Measurements from ENCODE around the gene LGALS9.
A peak's percentile ranks its signal among the peaks of the same experiment; 100 is the strongest.

Gene LGALS9

DNA sequence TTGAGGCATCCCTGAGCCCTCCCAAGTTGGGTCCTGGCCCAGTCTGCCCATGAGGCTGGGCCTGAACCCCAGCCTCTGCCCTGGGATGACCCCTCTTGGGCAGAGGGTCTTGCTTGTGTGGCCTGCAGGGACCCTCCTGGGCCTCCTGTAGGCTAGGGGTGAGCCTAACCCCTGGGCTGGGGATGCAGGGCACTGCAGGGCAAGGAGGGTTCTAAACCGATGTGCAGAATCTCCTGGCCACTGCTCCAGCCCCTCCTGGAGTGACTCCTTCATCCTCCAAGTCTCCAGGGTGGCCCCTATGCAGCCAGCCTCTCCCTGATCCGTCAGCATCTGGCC lies 37.5 kb downstream of the LGALS9 start:
- WGBS, 2 donors (ENCODE audit: extremely low coverage in 2 of 2, insufficient read length in 2 of 2, insufficient replicate concordance in 1 of 2), result no CpG with 5 or more reads among the region's 2 CpGs
- no peak for DNase-seq (ENCODE audit: low spot score)
- no peak overlapping the region for H2AFZ ChIP-seq (ENCODE audit: low read length)

DNA sequence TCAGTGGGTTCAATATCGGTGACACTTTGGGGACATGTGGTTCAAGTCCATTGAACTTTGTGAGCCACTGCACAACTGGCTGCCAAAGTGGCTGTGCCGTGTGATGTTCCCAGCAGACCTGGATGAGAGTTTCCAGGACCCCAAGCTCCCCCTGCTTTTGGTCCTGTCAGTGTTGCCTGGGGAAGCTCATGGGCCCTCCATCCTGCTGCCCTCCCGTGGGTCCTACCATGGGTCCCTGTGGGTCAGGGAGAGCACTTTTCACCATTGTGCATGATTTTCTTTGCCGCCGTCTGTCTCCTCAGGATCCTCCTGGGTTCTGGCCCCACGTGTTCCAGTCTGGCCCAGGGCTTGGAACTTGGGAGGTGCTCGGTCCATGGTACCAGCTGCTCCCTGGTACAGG lies 38.1 kb downstream of the LGALS9 start:
- no peak for DNase-seq (ENCODE audit: low spot score)
- no peak overlapping the region for H3K4me2 ChIP-seq (ENCODE audit: insufficient read depth, low read length, poor library complexity, severe bottlenecking)
- no peak overlapping the region for H3K4me3 ChIP-seq (ENCODE audit: low read length in 2 of 2)
- H3K14ac ChIP-seq (ENCODE audit: low read length), result no peak overlapping the region
- H3K79me1 ChIP-seq (ENCODE audit: low read depth, low read length), result no peaks in the 10 kb centered on the region
- H2AFZ ChIP-seq (ENCODE audit: low read length), result no peak overlapping the region
- no peak overlapping the region for H3K4ac ChIP-seq (ENCODE audit: low read length)
- H2BK12ac ChIP-seq (ENCODE audit: low read length), result no peak overlapping the region
- no peak overlapping the region for H2BK5ac ChIP-seq (ENCODE audit: low read length)
- WGBS, 2 donors (ENCODE audit: extremely low coverage in 2 of 2, insufficient read length in 2 of 2, insufficient replicate concordance in 1 of 2), result no CpG with 5 or more reads among the region's 7 CpGs
- H3K27me3 ChIP-seq (ENCODE audit: control insufficient read depth in 3 of 3, insufficient read depth in 3 of 3, low read depth in 1 of 3, low read length in 3 of 3), result peaks cover 0 to 13% (median 0%) of the 10 kb centered on the region in 3 experiments
- H3K18ac ChIP-seq (ENCODE audit: low read length), result no peak overlapping the region
- H2AK5ac ChIP-seq (ENCODE audit: low read depth, low read length), result no peak overlapping the region
- no peak overlapping the region for H4K8ac ChIP-seq (ENCODE audit: low read depth, low read length)
- no peak overlapping the region for H2BK120ac ChIP-seq (ENCODE audit: low read depth, low read length)
- no peak overlapping the region for H2BK15ac ChIP-seq (ENCODE audit: low read length)
- H3K23ac ChIP-seq (ENCODE audit: low read depth, low read length, poor library complexity), result no peak overlapping the region
- H3K9ac ChIP-seq (ENCODE audit: low read depth, low read length, poor library complexity), result no peak overlapping the region
- no peaks in the 10 kb centered on the region for H3K36me3 ChIP-seq (replicated peaks in 1 of 2; ENCODE audit: control insufficient read depth in 2 of 2, insufficient read depth in 2 of 2, low read length in 2 of 2)
- H3K4me1 ChIP-seq (ENCODE audit: control insufficient read depth in 2 of 2, insufficient read depth in 1 of 2, low read depth in 1 of 2, low read length in 2 of 2), result no peaks in the 10 kb centered on the region
- no peak overlapping the region for H4K91ac ChIP-seq (ENCODE audit: low read depth, low read length, poor library complexity)
- H3K9me3 ChIP-seq (replicated peaks in 1 of 2; ENCODE audit: control insufficient read depth in 2 of 2, insufficient read depth in 1 of 2, low read depth in 1 of 2, low read length in 2 of 2), result no peaks in the 10 kb centered on the region
- no peak overlapping the region for H3K27ac ChIP-seq (replicated peaks; ENCODE audit: low read length)

More for the DNA sequence above, 37.5 kb downstream of the LGALS9 start:
- Histone ChIP-seq H3K4ac (ENCODE audit: low read length) (no peak overlapping the region), H3K4me3 (ENCODE audit: low read length in 2 of 2) (no peak overlapping the region), H3K27me3 (ENCODE audit: control insufficient read depth in 3 of 3, insufficient read depth in 3 of 3, low read depth in 1 of 3, low read length in 3 of 3) (peaks cover 0 to 13% (median 0%) of the 10 kb centered on the region in 3 experiments), H3K36me3 (replicated peaks in 1 of 2; ENCODE audit: control insufficient read depth in 2 of 2, insufficient read depth in 2 of 2, low read length in 2 of 2) (no peaks in the 10 kb centered on the region), H3K9ac (ENCODE audit: low read depth, low read length, poor library complexity) (no peak overlapping the region), H3K14ac (ENCODE audit: low read length) (no peak overlapping the region), H3K4me1 (ENCODE audit: control insufficient read depth in 2 of 2, insufficient read depth in 1 of 2, low read depth in 1 of 2, low read length in 2 of 2) (no peaks in the 10 kb centered on the region), H3K27ac (replicated peaks; ENCODE audit: low read length) (no peak overlapping the region), H3K18ac (ENCODE audit: low read length) (no peak overlapping the region), H2AK5ac (ENCODE audit: low read depth, low read length) (no peak overlapping the region), H3K79me1 (ENCODE audit: low read depth, low read length) (no peaks in the 10 kb centered on the region), H3K23ac (ENCODE audit: low read depth, low read length, poor library complexity) (no peak overlapping the region), H2BK5ac (ENCODE audit: low read length) (no peak overlapping the region), H4K8ac (ENCODE audit: low read depth, low read length) (peak overlapping the region; percentile 72), H2BK12ac (ENCODE audit: low read length) (no peak overlapping the region), H3K4me2 (ENCODE audit: insufficient read depth, low read length, poor library complexity, severe bottlenecking) (no peak overlapping the region), H4K91ac (ENCODE audit: low read depth, low read length, poor library complexity) (no peak overlapping the region), H3K9me3 (replicated peaks in 1 of 2; ENCODE audit: control insufficient read depth in 2 of 2, insufficient read depth in 1 of 2, low read depth in 1 of 2, low read length in 2 of 2) (no peaks in the 10 kb centered on the region), H2BK15ac (ENCODE audit: low read length) (no peak overlapping the region), H2BK120ac (ENCODE audit: low read depth, low read length) (no peak overlapping the region)

DNA sequence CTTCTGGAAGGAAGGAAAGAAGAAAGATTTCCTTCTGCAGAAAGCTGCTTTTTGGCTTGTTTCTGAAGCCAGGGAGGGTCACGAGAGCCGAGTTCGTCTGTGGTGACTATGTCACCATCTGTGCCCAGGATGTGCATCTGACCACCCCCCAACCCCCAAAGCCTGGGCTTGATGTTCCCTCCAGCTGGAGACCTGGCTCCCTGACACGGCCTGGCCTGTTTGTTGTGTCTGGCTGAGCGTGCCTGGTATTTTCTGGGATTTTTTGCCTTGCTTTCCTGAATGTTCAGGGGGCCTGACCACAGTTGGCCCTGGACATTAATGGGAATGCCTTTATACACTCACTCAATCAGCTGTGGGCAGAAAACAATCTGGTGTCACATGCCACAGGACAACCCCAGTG lies 38.9 kb downstream of the LGALS9 start:
- H3K18ac ChIP-seq (ENCODE audit: low read length), result no peak overlapping the region
- DNase-seq (ENCODE audit: low spot score), result no peak
- H3K27me3 ChIP-seq (ENCODE audit: control insufficient read depth in 3 of 3, insufficient read depth in 3 of 3, low read depth in 1 of 3, low read length in 3 of 3), result peaks cover 0 to 13% (median 0%) of the 10 kb centered on the region in 3 experiments
- no peak overlapping the region for H3K9ac ChIP-seq (ENCODE audit: low read depth, low read length, poor library complexity)
- H4K8ac ChIP-seq (ENCODE audit: low read depth, low read length), result no peak overlapping the region
- no peak overlapping the region for H2AK5ac ChIP-seq (ENCODE audit: low read depth, low read length)
- no peak overlapping the region for H4K91ac ChIP-seq (ENCODE audit: low read depth, low read length, poor library complexity)
- H2BK5ac ChIP-seq (ENCODE audit: low read length), result no peak overlapping the region
- H3K9me3 ChIP-seq (replicated peaks in 1 of 2; ENCODE audit: control insufficient read depth in 2 of 2, insufficient read depth in 1 of 2, low read depth in 1 of 2, low read length in 2 of 2), result no peaks in the 10 kb centered on the region
- H3K79me1 ChIP-seq (ENCODE audit: low read depth, low read length), result no peaks in the 10 kb centered on the region
- no peak overlapping the region for H2BK12ac ChIP-seq (ENCODE audit: low read length)
- H2BK120ac ChIP-seq (ENCODE audit: low read depth, low read length), result no peak overlapping the region
- H3K4me1 ChIP-seq (ENCODE audit: control insufficient read depth in 2 of 2, insufficient read depth in 1 of 2, low read depth in 1 of 2, low read length in 2 of 2), result no peaks in the 10 kb centered on the region
- H3K4ac ChIP-seq (ENCODE audit: low read length), result no peak overlapping the region
- H3K23ac ChIP-seq (ENCODE audit: low read depth, low read length, poor library complexity), result no peak overlapping the region
- no peak overlapping the region for H3K27ac ChIP-seq (replicated peaks; ENCODE audit: low read length)
- no peak overlapping the region for H2AFZ ChIP-seq (ENCODE audit: low read length)
- H3K36me3 ChIP-seq (replicated peaks in 1 of 2; ENCODE audit: control insufficient read depth in 2 of 2, insufficient read depth in 2 of 2, low read length in 2 of 2), result no peaks in the 10 kb centered on the region
- no peak overlapping the region for H3K4me2 ChIP-seq (ENCODE audit: insufficient read depth, low read length, poor library complexity, severe bottlenecking)
- H2BK15ac ChIP-seq (ENCODE audit: low read length), result no peak overlapping the region
- no peak overlapping the region for H3K14ac ChIP-seq (ENCODE audit: low read length)
- no CpG with 5 or more reads among the region's 5 CpGs for WGBS, 2 donors (ENCODE audit: extremely low coverage in 2 of 2, insufficient read length in 2 of 2, insufficient replicate concordance in 1 of 2)
- no peak overlapping the region for H3K4me3 ChIP-seq (ENCODE audit: low read length in 2 of 2)

DNA sequence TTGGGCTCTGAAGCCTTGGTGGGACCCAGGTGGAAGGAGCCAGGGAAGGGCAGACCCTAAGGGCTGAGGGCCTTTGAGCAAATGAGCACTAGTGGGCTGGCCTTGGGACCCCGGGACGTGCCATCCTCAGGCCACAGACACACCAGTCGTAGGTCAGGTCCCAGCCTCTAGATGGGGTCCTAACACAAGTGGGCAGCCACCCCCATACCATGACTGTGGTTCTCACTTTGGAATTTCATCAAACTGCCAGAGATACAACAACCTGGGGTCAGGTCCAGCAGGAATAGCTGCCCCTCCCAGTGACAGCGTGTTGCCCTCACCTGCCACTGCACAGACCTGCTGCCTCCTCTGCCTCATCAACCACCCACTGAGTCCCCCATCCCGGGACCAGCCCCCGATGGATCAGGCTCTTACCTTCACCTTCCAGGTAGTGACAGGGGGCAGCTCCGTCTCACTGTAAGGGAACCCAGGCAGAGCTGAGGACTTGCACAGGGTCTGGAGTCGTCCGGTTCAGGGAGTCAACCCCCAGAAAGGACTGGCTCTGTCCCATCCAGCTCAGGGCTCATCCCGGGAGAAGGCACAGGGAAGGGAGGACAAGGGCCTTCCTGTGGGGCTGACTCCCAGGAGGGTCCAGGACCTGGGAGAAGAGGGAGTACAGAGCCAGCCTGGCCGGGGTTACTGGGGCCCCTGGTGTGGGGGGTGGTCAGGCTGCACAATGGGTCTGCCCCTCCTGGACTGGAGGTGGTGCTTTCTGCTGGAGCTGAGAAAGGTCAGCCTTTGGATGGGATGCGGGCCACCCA lies 40.0 kb downstream of the LGALS9 start:
- H2BK12ac ChIP-seq (ENCODE audit: low read length), result no peak overlapping the region
- H3K4me2 ChIP-seq (ENCODE audit: insufficient read depth, low read length, poor library complexity, severe bottlenecking), result no peak overlapping the region
- H3K4ac ChIP-seq (ENCODE audit: low read length), result no peak overlapping the region
- no peaks in the 10 kb centered on the region for H3K36me3 ChIP-seq (replicated peaks in 1 of 2; ENCODE audit: control insufficient read depth in 2 of 2, insufficient read depth in 2 of 2, low read length in 2 of 2)
- no peak overlapping the region for H4K91ac ChIP-seq (ENCODE audit: low read depth, low read length, poor library complexity)
- no peaks in the 10 kb centered on the region for H3K4me1 ChIP-seq (ENCODE audit: control insufficient read depth in 2 of 2, insufficient read depth in 1 of 2, low read depth in 1 of 2, low read length in 2 of 2)
- no peak overlapping the region for H2AK5ac ChIP-seq (ENCODE audit: low read depth, low read length)
- H2AFZ ChIP-seq (ENCODE audit: low read length), result no peak overlapping the region
- no peaks in the 10 kb centered on the region for H3K79me1 ChIP-seq (ENCODE audit: low read depth, low read length)
- no peaks in the 10 kb centered on the region for H3K9me3 ChIP-seq (replicated peaks in 1 of 2; ENCODE audit: control insufficient read depth in 2 of 2, insufficient read depth in 1 of 2, low read depth in 1 of 2, low read length in 2 of 2)
- H3K23ac ChIP-seq (ENCODE audit: low read depth, low read length, poor library complexity), result peak overlapping the region; percentile 61
- no peak overlapping the region for H2BK15ac ChIP-seq (ENCODE audit: low read length)
- H2BK5ac ChIP-seq (ENCODE audit: low read length), result peak overlapping the region; percentile 48
- no peak overlapping the region for H4K8ac ChIP-seq (ENCODE audit: low read depth, low read length)
- no peak overlapping the region for H2BK120ac ChIP-seq (ENCODE audit: low read depth, low read length)
- H3K27ac ChIP-seq (replicated peaks; ENCODE audit: low read length), result no peak overlapping the region
- no peak overlapping the region for H3K9ac ChIP-seq (ENCODE audit: low read depth, low read length, poor library complexity)
- no peak overlapping the region for H3K4me3 ChIP-seq (ENCODE audit: low read length in 2 of 2)
- peaks cover 0 to 11% (median 0%) of the 10 kb centered on the region in 3 experiments for H3K27me3 ChIP-seq (ENCODE audit: control insufficient read depth in 3 of 3, insufficient read depth in 3 of 3, low read depth in 1 of 3, low read length in 3 of 3)
- no peak for DNase-seq (ENCODE audit: low spot score)
- H3K18ac ChIP-seq (ENCODE audit: low read length), result peak overlapping the region; percentile 36
- peak overlapping the region; percentile 47 for H3K14ac ChIP-seq (ENCODE audit: low read length)
- no CpG with 5 or more reads among the region's 12 CpGs for WGBS, 2 donors (ENCODE audit: extremely low coverage in 2 of 2, insufficient read length in 2 of 2, insufficient replicate concordance in 1 of 2)
